Breast epithelium (tissue), 4 donors: ENCODE data around the gene GLDC. TPM values are rescaled to one million over a fixed set of nuclear protein-coding genes. Genes with fewer than 3 reads are reported as not detected.
"Not testable (repeated sequence)": the region's sequence is repeated elsewhere in the genome, so short reads cannot be mapped to it uniquely, and the experiment has no call there.

Source experiments
- DNase-seq, 2 donors: peaks; one replicate each; pipeline ENCODE4 v3.0.0-alpha.2; 2019; ENCODE audit warnings: low spot score in 2 of 2
- H3K27ac ChIP-seq, 2 donors: fragments of 200-600 bp; sonication (generic) in 1 of 2; one replicate each; pipeline ENCODE4 v1.5.1; 2016 to 2019; ENCODE audit warnings: mild to moderate bottlenecking in 1 of 2
- H3K27me3 ChIP-seq, 2 donors: fragments of 200-600 bp; sonication (generic) in 1 of 2; one replicate each; pipeline versions ENCODE4 v1.5.1 to v1.6.0; 2017 to 2019; ENCODE audit warnings: control low read depth in 1 of 2, mild to moderate bottlenecking in 1 of 2
- H3K36me3 ChIP-seq: fragments of 200-600 bp; one replicate; pipeline ENCODE4 v1.5.1; 2019
- H3K4me1 ChIP-seq, 2 donors: fragments of 200-600 bp; sonication (generic); one replicate each; pipeline ENCODE4 v1.5.1; 2016 to 2019; ENCODE audit warnings: control low read depth in 1 of 2
- H3K4me3 ChIP-seq, 3 donors: fragments of 200-600 bp; sonication (generic); 1 replicate in 2 of 3; 2 replicates in 1 of 3; pipeline ENCODE4 v1.5.1; 2016 to 2019; ENCODE audit warnings: mild to moderate bottlenecking in 3 of 3, moderate library complexity in 2 of 3
- H3K9me3 ChIP-seq, 2 donors: fragments of 200-600 bp; sonication (generic) in 1 of 2; one replicate each; pipeline ENCODE4 v1.5.1; 2016 to 2019; ENCODE audit warnings: control low read depth in 1 of 2
- POLR2A ChIP-seq: fragments of 450-650 bp; IDR thresholded peaks from one replicate; pipeline ENCODE4 v1.6.1; 2016; ENCODE audit warnings: antibody characterized with exemption, mild to moderate bottlenecking, moderate library complexity
- POLR2AphosphoS5 ChIP-seq, 3 donors: sonication (generic); formaldehyde crosslinking; IDR thresholded peaks; one replicate each; pipeline ENCODE4 v1.6.1; 2017; ENCODE audit warnings: antibody characterized with exemption in 3 of 3
- intact Hi-C: fragments of 100-400 bp; cut with DNase I; formaldehyde crosslinking; loops from one replicate; pipeline ENCODE4 v1.15.1; 2023; ENCODE audit warnings: low total_unique reads
- total RNA-seq, 3 donors: library from RNA; depleted of rRNA; stranded (reverse); fragments of >200 nt; gene quantifications; one replicate each; pipeline ENCODE4 v1.1.0, GENCODE V29; 2016
- TF ChIP-seq, protein P1 (sequence below), 3 donors: fragments of 450-650 bp; IDR thresholded peaks; one replicate each; pipeline ENCODE4 v1.5.1; 2016 to 2017; ENCODE audit warnings: antibody characterized with exemption in 3 of 3, mild to moderate bottlenecking in 3 of 3, moderate library complexity in 3 of 3

Gene GLDC
- total RNA-seq, 3 donors from 2014 or later, result 0.16 to 2.6 (median 0.66) TPM

DNA sequence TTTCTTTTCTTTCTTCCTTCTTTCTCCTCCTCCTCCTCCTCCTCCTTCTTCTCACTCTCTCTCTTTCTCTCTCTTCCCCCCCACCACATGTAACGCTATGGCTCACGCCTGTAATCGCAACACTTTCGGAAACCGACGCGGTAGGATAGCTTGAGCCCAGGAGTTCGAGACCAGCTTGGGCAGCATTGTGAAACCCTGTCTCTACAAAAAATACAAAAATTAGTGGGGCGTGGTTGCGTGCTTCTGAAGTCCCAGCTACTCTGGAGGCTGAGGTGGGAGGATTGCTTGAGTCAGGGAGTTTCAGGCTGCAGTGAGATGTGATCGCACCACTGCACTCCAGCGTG, 736 bp upstream of the GLDC start:
- Histone ChIP-seq H3K9me3 (no peaks in the 10 kb centered on the region), H3K27ac (no peak overlapping the region), H3K27me3 (peaks cover 0 to 29% of the 10 kb centered on the region in 2 donors), H3K4me1 (peaks cover 0 to 8% of the 10 kb centered on the region in 2 donors), H3K36me3 (no peaks in the 10 kb centered on the region), H3K4me3 (peak overlapping the region in 2 of 3 donors; percentile 49 to 70)
- TF ChIP-seq, protein P1, sequence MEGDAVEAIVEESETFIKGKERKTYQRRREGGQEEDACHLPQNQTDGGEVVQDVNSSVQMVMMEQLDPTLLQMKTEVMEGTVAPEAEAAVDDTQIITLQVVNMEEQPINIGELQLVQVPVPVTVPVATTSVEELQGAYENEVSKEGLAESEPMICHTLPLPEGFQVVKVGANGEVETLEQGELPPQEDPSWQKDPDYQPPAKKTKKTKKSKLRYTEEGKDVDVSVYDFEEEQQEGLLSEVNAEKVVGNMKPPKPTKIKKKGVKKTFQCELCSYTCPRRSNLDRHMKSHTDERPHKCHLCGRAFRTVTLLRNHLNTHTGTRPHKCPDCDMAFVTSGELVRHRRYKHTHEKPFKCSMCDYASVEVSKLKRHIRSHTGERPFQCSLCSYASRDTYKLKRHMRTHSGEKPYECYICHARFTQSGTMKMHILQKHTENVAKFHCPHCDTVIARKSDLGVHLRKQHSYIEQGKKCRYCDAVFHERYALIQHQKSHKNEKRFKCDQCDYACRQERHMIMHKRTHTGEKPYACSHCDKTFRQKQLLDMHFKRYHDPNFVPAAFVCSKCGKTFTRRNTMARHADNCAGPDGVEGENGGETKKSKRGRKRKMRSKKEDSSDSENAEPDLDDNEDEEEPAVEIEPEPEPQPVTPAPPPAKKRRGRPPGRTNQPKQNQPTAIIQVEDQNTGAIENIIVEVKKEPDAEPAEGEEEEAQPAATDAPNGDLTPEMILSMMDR (IDR thresholded peaks at IDR 0.05), result no peak
- TF ChIP-seq POLR2AphosphoS5 (IDR thresholded peaks at IDR 0.05) (no peak), POLR2A (no peak)
- intact Hi-C loops, result no loop called here
- DNase-seq, result no peak

DNA sequence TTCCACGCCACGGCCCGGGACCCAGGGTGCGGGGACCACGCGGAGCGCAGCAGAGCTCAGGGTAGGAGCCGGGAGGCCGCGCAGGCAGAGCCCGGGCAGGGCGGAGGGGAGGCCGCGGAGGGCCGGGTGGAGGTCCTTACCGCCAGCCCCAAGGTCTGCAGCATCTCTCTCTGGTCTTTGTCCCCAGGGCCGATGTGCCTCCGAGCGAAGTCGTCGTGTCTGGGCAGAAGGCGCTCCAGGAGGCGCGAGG, 499 bp downstream of the GLDC start:
- DNase-seq, H3K9me3 ChIP-seq, intact Hi-C loops, H3K4me1 ChIP-seq, H3K27ac ChIP-seq, H3K36me3 ChIP-seq: not testable (repeated sequence)
- Histone ChIP-seq H3K27me3 (peaks cover 0 to 29% of the 10 kb centered on the region in 2 donors), H3K4me3 (peak overlapping the region; percentile 34 to 70 (median 49))

DNA sequence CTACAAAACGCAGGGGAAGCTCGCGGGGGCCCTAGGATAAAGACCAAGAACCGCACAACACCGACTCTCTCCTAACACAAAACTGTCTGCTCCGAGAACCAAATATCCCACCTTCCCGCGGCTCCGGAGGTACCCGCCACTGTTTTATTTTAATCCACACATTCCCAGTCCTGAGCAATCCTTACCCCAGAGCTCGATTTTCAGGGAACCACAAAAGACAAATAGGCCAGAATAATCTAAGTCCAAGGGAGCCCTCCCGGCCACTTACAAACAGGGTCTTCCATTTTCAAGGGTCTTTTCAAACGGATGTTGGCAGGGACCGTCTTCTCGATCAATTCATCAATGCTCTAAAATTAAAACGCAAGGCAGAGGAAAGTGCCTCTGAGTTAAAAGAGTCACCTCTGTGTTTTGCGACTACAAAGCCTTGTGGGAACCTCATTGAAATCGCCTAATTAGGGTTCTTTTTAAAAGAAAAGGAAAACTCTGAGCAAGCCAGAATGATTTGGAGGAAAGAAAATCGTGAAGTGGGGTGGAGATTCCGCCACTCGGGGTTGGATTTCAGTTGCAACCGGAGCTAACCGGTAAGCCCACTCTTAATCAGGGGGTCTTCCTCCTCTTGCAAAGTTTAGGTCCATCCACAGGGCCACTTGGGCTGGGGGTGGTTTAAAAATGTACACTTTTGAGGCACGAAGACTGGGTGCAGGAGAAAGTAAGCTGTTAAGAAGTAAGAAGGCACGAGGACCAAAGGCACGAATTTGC, 1.0 kb downstream of the GLDC start:
- TF ChIP-seq POLR2AphosphoS5 (IDR thresholded peaks at IDR 0.05) (no peak), POLR2A (no peak)
- TF ChIP-seq, protein P1 (IDR thresholded peaks at IDR 0.05), result no peak

DNA sequence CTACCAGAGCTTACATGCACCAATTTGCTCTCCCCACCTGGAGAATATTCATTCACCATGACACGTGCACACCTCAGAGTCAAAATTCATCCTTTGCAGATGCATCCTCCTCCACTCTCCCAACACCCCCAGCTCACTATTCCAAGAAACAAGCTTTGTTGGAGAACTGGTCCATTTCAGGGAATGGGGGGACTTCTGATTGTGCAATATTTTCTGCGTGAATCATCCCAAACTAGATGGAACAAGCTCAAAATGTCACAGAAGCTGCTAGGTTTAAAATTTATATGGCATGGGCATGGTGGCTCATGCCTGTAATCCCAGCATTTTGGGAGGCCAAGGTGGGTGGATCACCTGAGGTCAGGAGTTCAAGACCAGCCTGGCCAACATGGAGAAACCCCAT, 3.6 kb downstream of the GLDC start:
- Histone ChIP-seq H3K4me3 (no peak overlapping the region), H3K9me3 (no peaks in the 10 kb centered on the region), H3K27me3 (peaks cover 0 to 29% of the 10 kb centered on the region in 2 donors), H3K4me1 (peaks cover 0 to 8% of the 10 kb centered on the region in 2 donors), H3K36me3 (no peaks in the 10 kb centered on the region), H3K27ac (no peak overlapping the region)
- TF ChIP-seq POLR2A (no peak), POLR2AphosphoS5 (IDR thresholded peaks at IDR 0.05) (no peak)
- TF ChIP-seq, protein P1 (IDR thresholded peaks at IDR 0.05), result no peak
- DNase-seq, result no peak
- intact Hi-C loops, result no loop called here

More for the DNA sequence above, 1.0 kb downstream of the GLDC start:
- intact Hi-C loops, result no loop called here
- H3K36me3 ChIP-seq, result no peaks in the 10 kb centered on the region
- peak overlapping the region; percentile 34 to 70 (median 49) for H3K4me3 ChIP-seq
- H3K27me3 ChIP-seq, result peaks cover 0 to 29% of the 10 kb centered on the region in 2 donors
- H3K27ac ChIP-seq, result no peak overlapping the region
- H3K9me3 ChIP-seq, result no peaks in the 10 kb centered on the region
- no peak for DNase-seq
- peaks cover 0 to 8% of the 10 kb centered on the region in 2 donors for H3K4me1 ChIP-seq

DNA sequence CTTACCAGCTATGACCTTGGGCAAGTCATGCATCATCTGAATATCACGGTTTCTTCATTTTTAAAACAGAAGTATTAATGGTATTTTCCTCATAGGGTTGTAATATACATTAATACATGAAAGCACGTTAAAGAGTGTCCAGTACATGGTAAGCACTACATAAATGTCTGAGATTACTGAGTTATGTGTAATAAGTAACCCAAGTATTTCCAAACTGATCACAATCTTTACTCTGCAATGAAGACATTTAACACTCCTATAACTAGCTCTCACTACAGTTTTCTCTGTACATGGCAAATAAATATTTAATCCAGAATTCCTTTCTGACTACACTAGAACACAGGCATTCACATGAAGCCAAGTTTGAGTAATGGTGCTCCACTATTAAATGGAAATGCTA, 4.0 kb downstream of the GLDC start:
- peaks cover 0 to 8% of the 10 kb centered on the region in 2 donors for H3K4me1 ChIP-seq
- H3K9me3 ChIP-seq, result no peaks in the 10 kb centered on the region
- peaks cover 0 to 29% of the 10 kb centered on the region in 2 donors for H3K27me3 ChIP-seq
- H3K36me3 ChIP-seq, result no peaks in the 10 kb centered on the region
- H3K4me3 ChIP-seq, result no peak overlapping the region
- intact Hi-C loops, result no loop called here
- DNase-seq, result no peak
- H3K27ac ChIP-seq, result no peak overlapping the region
- TF ChIP-seq POLR2A (no peak), POLR2AphosphoS5 (IDR thresholded peaks at IDR 0.05) (no peak)
- TF ChIP-seq, protein P1 (IDR thresholded peaks at IDR 0.05), result no peak
